GM12878 (cell line): Measurements from ENCODE around the gene CCR7. TPM values are rescaled to one million over a fixed set of nuclear protein-coding genes. Genes with fewer than 3 reads are reported as not detected.

Source experiments
- GABPA ChIP-seq: IDR thresholded peaks from 2 replicates; pipeline ENCODE4 v1.6.1; 2014; ENCODE audit warnings: antibody characterized with exemption, low read depth, mild to moderate bottlenecking, inconsistent platforms
- GATAD2B ChIP-seq: fragments of 450-650 bp; conservative IDR thresholded peaks from 2 replicates; pipeline ENCODE4 v1.6.1; 2017; ENCODE audit warnings: low read depth, mild to moderate bottlenecking, moderate library complexity
- IKZF2 ChIP-seq, 2 experiments: fragments of 450-650 bp; IDR thresholded peaks; 2 replicates each; pipeline ENCODE4 v1.6.1; 2017; ENCODE audit warnings: mild to moderate bottlenecking in 2 of 2, moderate library complexity in 2 of 2
- LARP7 ChIP-seq: fragments of 450-650 bp; IDR thresholded peaks from 2 replicates; pipeline ENCODE4 v1.6.1; 2017; ENCODE audit warnings: mild to moderate bottlenecking
- MEF2B ChIP-seq: fragments of 450-650 bp; IDR thresholded peaks from 2 replicates; pipeline ENCODE4 v1.6.1; 2018; ENCODE audit warnings: mild to moderate bottlenecking, moderate library complexity; ENCODE audit not compliant: partially characterized antibody, poor library complexity, severe bottlenecking
- NFIC ChIP-seq: IDR thresholded peaks from 2 replicates; pipeline ENCODE4 v1.6.1; 2012; ENCODE audit warnings: low read depth, mild to moderate bottlenecking, inconsistent platforms, low read length, moderate library complexity
- RCOR1 ChIP-seq: conservative IDR thresholded peaks from 2 replicates; pipeline ENCODE4 v1.6.1; 2012; ENCODE audit warnings: low read depth, low read length, improper control_type of control experiment
- SMC3 ChIP-seq: IDR thresholded peaks from 2 replicates; pipeline ENCODE4 v1.6.1; 2011; ENCODE audit warnings: low read length, improper control_type of control experiment, borderline replicate concordance
- TBL1XR1 ChIP-seq: IDR thresholded peaks from 2 replicates; pipeline ENCODE4 v1.6.1; 2012; ENCODE audit warnings: low read depth, low read length, improper control_type of control experiment
- TCF12 ChIP-seq: IDR thresholded peaks from 2 replicates; pipeline ENCODE4 v1.6.1; 2011; ENCODE audit warnings: low read depth, mild to moderate bottlenecking, low read length
- polyA plus RNA-seq, 11 experiments: library from polyadenylated mRNA; depleted of rRNA in 4 of 11; unstranded in 6 of 11; stranded (reverse) in 5 of 11; fragments of >200 nt; fragmentation: Nextera tagmentation in 4 of 11; fragmentation: Illumina TruSeq in 1 of 11; extraction: Ambion mirVana in 4 of 11; extraction: Trizol in 1 of 11; gene quantifications; 1 replicate in 1 of 11; 2 replicates in 10 of 11; pipeline versions ENCODE4 v1.2.1 to v1.2.3, GENCODE V29; 2011 to 2016; ENCODE audit warnings: inconsistent platforms in 2 of 11, missing spikeins in 2 of 11, low read depth in 1 of 11
- total RNA-seq, 4 experiments: library from RNA; depleted of rRNA in 3 of 4; stranded (reverse); fragments of >200 nt in 3 of 4; fragmentation: Illumina TruSeq in 1 of 4; extraction: Trizol in 1 of 4; gene quantifications; 2 replicates each; pipeline versions ENCODE4 v1.2.1 to v1.2.3, GENCODE V29; 2013 to 2021
- TF ChIP-seq, protein P1 (sequence below): fragments of 450-650 bp; IDR thresholded peaks from 2 replicates; pipeline ENCODE4 v1.6.1; 2017; ENCODE audit warnings: mild to moderate bottlenecking, moderate library complexity
- TF ChIP-seq, protein P2 (sequence below): fragments of 450-650 bp; IDR thresholded peaks from 2 replicates; pipeline ENCODE4 v1.6.1; 2016; ENCODE audit warnings: mild to moderate bottlenecking
- TF ChIP-seq, protein P3 (sequence below): fragments of 450-650 bp; IDR thresholded peaks from 2 replicates; pipeline ENCODE4 v1.6.1; 2018; ENCODE audit warnings: mild to moderate bottlenecking, low read depth, moderate library complexity; ENCODE audit not compliant: partially characterized antibody
- TF ChIP-seq, protein P4 (sequence below): IDR thresholded peaks from 2 replicates; pipeline ENCODE4 v1.6.1; 2012; ENCODE audit warnings: improper control_type of control experiment, low read depth, low read length; ENCODE audit not compliant: insufficient replicate concordance

CCR7 gene
- total and polyA plus RNA-seq, 10 of the 15 experiments (the other 5 are each of a cell fraction or from before 2014, with no cell fraction given): 131 to 1,171 (median 260) TPM

DNA sequence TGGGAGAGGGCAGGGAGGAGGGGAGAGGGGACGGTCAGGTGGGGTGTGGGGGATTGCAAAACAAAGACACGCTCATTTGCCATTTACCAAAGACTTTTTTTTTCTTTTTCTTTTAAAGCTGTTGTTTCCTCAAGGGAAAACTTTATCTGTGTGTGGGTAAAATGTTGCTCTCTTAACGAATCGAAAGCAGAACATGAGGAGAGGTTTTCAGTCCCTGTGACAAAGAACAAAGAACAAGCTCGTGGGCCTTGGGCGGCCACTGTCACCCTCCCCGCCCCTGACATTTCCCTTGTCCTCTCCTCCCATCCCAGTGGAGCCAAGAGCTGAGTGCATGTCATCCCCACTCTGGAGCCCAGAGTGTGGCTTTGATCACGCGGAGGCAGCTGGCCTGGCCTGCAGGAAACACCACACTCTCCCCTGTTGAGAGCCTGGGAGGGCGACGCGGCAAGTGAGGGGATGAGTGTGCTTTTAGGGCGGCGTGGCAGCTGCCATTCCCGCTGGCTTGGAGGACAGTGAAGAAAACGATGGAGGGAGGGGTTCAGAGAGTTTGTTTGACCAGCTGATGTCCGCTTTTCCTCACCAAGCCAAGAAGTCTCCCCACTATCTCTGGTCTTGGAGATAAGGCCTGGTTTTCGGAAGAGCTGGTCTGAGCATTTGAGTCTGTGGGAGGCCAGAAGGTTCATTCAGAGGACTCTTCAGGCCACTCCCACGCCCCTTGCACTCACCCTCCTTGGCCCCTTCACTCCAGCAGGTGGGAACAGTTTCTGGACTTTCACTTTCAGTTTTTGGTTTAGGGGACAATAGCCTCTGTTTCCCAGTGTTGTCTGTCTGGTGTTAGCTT, 11.4 kb downstream of the CCR7 start (continued):
- TF ChIP-seq, protein P1, sequence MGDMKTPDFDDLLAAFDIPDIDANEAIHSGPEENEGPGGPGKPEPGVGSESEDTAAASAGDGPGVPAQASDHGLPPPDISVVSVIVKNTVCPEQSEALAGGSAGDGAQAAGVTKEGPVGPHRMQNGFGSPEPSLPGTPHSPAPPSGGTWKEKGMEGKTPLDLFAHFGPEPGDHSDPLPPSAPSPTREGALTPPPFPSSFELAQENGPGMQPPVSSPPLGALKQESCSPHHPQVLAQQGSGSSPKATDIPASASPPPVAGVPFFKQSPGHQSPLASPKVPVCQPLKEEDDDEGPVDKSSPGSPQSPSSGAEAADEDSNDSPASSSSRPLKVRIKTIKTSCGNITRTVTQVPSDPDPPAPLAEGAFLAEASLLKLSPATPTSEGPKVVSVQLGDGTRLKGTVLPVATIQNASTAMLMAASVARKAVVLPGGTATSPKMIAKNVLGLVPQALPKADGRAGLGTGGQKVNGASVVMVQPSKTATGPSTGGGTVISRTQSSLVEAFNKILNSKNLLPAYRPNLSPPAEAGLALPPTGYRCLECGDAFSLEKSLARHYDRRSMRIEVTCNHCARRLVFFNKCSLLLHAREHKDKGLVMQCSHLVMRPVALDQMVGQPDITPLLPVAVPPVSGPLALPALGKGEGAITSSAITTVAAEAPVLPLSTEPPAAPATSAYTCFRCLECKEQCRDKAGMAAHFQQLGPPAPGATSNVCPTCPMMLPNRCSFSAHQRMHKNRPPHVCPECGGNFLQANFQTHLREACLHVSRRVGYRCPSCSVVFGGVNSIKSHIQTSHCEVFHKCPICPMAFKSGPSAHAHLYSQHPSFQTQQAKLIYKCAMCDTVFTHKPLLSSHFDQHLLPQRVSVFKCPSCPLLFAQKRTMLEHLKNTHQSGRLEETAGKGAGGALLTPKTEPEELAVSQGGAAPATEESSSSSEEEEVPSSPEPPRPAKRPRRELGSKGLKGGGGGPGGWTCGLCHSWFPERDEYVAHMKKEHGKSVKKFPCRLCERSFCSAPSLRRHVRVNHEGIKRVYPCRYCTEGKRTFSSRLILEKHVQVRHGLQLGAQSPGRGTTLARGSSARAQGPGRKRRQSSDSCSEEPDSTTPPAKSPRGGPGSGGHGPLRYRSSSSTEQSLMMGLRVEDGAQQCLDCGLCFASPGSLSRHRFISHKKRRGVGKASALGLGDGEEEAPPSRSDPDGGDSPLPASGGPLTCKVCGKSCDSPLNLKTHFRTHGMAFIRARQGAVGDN: peak; percentile 63; the same call in 1 of the 2 replicates
- TF ChIP-seq LARP7 (peak; percentile 66; the same call in 1 of the 2 replicates), TBL1XR1 (peak; percentile 4; the same call in 1 of the 2 replicates), NFIC (no peak), GATAD2B (0 out of 2 replicates have a peak, but pooled peaks have one; percentile 18), SMC3 (peak; percentile 2; the same call in 1 of the 2 replicates), TCF12 (no peak), RCOR1 (no peak), MEF2B (peak; percentile 86), IKZF2 (IDR thresholded peaks at IDR 0.05) (peak; percentile 89 to 90), GABPA (no peak)
- TF ChIP-seq, protein P2, sequence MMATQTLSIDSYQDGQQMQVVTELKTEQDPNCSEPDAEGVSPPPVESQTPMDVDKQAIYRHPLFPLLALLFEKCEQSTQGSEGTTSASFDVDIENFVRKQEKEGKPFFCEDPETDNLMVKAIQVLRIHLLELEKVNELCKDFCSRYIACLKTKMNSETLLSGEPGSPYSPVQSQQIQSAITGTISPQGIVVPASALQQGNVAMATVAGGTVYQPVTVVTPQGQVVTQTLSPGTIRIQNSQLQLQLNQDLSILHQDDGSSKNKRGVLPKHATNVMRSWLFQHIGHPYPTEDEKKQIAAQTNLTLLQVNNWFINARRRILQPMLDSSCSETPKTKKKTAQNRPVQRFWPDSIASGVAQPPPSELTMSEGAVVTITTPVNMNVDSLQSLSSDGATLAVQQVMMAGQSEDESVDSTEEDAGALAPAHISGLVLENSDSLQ: no peak
- TF ChIP-seq, protein P3, sequence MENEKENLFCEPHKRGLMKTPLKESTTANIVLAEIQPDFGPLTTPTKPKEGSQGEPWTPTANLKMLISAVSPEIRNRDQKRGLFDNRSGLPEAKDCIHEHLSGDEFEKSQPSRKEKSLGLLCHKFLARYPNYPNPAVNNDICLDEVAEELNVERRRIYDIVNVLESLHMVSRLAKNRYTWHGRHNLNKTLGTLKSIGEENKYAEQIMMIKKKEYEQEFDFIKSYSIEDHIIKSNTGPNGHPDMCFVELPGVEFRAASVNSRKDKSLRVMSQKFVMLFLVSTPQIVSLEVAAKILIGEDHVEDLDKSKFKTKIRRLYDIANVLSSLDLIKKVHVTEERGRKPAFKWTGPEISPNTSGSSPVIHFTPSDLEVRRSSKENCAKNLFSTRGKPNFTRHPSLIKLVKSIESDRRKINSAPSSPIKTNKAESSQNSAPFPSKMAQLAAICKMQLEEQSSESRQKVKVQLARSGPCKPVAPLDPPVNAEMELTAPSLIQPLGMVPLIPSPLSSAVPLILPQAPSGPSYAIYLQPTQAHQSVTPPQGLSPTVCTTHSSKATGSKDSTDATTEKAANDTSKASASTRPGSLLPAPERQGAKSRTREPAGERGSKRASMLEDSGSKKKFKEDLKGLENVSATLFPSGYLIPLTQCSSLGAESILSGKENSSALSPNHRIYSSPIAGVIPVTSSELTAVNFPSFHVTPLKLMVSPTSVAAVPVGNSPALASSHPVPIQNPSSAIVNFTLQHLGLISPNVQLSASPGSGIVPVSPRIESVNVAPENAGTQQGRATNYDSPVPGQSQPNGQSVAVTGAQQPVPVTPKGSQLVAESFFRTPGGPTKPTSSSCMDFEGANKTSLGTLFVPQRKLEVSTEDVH: peak; percentile 66
- TF ChIP-seq, protein P4, sequence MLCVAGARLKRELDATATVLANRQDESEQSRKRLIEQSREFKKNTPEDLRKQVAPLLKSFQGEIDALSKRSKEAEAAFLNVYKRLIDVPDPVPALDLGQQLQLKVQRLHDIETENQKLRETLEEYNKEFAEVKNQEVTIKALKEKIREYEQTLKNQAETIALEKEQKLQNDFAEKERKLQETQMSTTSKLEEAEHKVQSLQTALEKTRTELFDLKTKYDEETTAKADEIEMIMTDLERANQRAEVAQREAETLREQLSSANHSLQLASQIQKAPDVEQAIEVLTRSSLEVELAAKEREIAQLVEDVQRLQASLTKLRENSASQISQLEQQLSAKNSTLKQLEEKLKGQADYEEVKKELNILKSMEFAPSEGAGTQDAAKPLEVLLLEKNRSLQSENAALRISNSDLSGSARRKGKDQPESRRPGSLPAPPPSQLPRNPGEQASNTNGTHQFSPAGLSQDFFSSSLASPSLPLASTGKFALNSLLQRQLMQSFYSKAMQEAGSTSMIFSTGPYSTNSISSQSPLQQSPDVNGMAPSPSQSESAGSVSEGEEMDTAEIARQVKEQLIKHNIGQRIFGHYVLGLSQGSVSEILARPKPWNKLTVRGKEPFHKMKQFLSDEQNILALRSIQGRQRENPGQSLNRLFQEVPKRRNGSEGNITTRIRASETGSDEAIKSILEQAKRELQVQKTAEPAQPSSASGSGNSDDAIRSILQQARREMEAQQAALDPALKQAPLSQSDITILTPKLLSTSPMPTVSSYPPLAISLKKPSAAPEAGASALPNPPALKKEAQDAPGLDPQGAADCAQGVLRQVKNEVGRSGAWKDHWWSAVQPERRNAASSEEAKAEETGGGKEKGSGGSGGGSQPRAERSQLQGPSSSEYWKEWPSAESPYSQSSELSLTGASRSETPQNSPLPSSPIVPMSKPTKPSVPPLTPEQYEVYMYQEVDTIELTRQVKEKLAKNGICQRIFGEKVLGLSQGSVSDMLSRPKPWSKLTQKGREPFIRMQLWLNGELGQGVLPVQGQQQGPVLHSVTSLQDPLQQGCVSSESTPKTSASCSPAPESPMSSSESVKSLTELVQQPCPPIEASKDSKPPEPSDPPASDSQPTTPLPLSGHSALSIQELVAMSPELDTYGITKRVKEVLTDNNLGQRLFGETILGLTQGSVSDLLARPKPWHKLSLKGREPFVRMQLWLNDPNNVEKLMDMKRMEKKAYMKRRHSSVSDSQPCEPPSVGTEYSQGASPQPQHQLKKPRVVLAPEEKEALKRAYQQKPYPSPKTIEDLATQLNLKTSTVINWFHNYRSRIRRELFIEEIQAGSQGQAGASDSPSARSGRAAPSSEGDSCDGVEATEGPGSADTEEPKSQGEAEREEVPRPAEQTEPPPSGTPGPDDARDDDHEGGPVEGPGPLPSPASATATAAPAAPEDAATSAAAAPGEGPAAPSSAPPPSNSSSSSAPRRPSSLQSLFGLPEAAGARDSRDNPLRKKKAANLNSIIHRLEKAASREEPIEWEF: no peak
